Kasumi-1 (cell line): Measurements from ENCODE around the gene RNF123.

Experiments used
- DNase-seq, 2 experiments: peaks; one replicate each; lab custom pipeline; 2025; lab: John Stamatoyannopoulos, UW

Gene RNF123

GRCh38 chr3:49750056-49750455 lies 60.7 kb downstream of the RNF123 start:
- DNase-seq, result no peak

- no peak for DNase-seq
These were observed 62.1 kb downstream of the RNF123 start for GRCh38 chr3:49751501-49751900.

- no peak for DNase-seq
These were observed 65.2 kb downstream of the RNF123 start for GRCh38 chr3:49754536-49754935.

GRCh38 chr3:49756036-49756435 lies 66.7 kb downstream of the RNF123 start:
- no peak for DNase-seq

- no peak for DNase-seq
These were observed 67.8 kb downstream of the RNF123 start for GRCh38 chr3:49757197-49757596.

GRCh38 chr3:49759226-49759625 lies 69.9 kb downstream of the RNF123 start:
- DNase-seq, result no peak

- no peak for DNase-seq
These were observed 72.3 kb downstream of the RNF123 start for GRCh38 chr3:49761661-49762060.

GRCh38 chr3:49763981-49764380 lies 74.6 kb downstream of the RNF123 start:
- no peak for DNase-seq

- no peak for DNase-seq
These were observed 80.0 kb downstream of the RNF123 start for GRCh38 chr3:49769286-49769915.

GRCh38 chr3:49769926-49770325 lies 80.6 kb downstream of the RNF123 start:
- no peak for DNase-seq
